ENCODE measurements around the gene FTCDNL1. TPM values are rescaled to one million over a fixed set of nuclear protein-coding genes. Genes with fewer than 3 reads are reported as not detected.

FTCDNL1 gene
- total RNA-seq, 1 donor from 2014 or later, result 3.0 TPM

DNA sequence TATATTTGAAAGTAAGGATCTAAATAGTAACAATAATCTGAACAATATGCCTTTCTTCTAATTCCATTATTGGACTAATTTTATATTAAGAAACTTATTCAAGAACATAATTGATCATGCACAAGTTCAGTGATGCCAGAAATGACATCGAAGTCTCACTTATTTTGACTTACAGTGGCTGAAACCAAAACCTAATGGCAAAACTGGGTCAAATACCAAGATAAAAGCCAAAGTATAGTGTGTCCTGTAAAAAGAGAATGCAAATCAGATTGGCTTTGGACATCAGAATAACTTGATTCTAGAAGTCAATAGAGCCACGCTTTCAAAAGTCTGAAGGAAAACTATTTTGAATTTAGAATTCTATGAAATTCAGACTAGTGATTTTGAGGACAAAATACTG lies 137.2 kb downstream of the FTCDNL1 start:
- ATAC-seq (no peak), DNase-seq (ENCODE audit: missing footprints) (no peak)
- intact Hi-C loops (cut with DNase I), result no loop called here

DNA sequence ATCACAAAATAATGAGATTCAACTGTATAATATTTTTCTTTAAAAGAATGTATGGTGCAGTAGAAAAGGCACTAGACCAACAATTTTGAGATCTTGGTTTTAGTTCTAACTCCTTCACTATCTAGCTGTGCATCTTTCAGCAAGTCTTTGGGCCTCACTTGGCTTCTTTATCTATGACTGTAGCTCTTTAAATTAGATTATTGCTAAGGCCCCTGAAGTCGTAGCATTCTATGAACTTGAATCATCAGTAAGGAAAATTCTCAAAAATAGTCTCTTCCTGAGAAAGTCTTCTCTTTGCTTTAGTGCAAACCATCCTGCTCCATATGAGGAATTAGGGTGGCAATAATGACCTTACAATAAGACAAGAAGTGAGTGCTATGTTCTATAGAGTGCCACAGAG lies 140.4 kb downstream of the FTCDNL1 start:
- DNase-seq (ENCODE audit: missing footprints) (no peak), ATAC-seq (no peak)
- intact Hi-C loops (cut with DNase I), result no loop called here

Other genes starting within 250 kb of the FTCDNL1 start
- 8.0 TPM for gene C2orf69, start 60.1 kb upstream of the FTCDNL1 start, total RNA-seq
- 2.7 TPM for gene TYW5, start 104.3 kb upstream of the FTCDNL1 start, total RNA-seq
- gene MAIP1, start 104.4 kb upstream of the FTCDNL1 start, total RNA-seq, result 24.9 TPM